ENCODE measurements around the gene PIGC. TPM values are rescaled to one million over a fixed set of nuclear protein-coding genes. Genes with fewer than 3 reads are reported as not detected.
A peak's percentile ranks its signal among the peaks of the same experiment; 100 is the strongest.

The PIGC gene
- total RNA-seq, 4 donors from 2014 or later, result 23.3 to 26.3 (median 25.8) TPM

DNA sequence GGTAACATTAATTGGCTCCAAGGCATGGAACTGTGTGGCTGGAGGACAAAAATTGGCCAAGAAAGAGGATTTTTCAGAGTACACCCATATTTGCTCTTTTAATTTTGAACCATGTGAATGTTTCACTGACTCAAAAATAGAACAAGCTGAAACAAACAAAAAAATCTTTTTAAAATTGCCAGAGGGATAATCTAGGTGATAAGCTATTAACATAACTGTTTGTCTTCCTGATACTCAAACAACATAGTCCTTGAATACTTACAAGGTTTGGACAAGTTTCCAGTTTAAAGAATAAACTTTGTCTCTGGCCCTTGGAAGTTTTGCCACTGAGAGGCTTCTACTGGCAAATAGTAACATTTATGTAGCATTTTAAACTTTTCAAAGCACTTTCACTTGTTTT lies 30.0 kb upstream of the PIGC start:
- TF ChIP-seq EP300 (IDR thresholded peaks at IDR 0.05), result no peak
- no peak for TF ChIP-seq POLR2A (IDR thresholded peaks at IDR 0.05)
- TF ChIP-seq POLR2AphosphoS5 (IDR thresholded peaks at IDR 0.05), result no peak
- TF ChIP-seq, protein P1, sequence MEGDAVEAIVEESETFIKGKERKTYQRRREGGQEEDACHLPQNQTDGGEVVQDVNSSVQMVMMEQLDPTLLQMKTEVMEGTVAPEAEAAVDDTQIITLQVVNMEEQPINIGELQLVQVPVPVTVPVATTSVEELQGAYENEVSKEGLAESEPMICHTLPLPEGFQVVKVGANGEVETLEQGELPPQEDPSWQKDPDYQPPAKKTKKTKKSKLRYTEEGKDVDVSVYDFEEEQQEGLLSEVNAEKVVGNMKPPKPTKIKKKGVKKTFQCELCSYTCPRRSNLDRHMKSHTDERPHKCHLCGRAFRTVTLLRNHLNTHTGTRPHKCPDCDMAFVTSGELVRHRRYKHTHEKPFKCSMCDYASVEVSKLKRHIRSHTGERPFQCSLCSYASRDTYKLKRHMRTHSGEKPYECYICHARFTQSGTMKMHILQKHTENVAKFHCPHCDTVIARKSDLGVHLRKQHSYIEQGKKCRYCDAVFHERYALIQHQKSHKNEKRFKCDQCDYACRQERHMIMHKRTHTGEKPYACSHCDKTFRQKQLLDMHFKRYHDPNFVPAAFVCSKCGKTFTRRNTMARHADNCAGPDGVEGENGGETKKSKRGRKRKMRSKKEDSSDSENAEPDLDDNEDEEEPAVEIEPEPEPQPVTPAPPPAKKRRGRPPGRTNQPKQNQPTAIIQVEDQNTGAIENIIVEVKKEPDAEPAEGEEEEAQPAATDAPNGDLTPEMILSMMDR (IDR thresholded peaks at IDR 0.05), result no peak
- Histone ChIP-seq H3K36me3 (no peaks in the 10 kb centered on the region), H3K27me3 (no peaks in the 10 kb centered on the region), H3K4me1 (peaks cover 0 to 10% (median 0%) of the 10 kb centered on the region in 3 donors), H3K9me3 (no peaks in the 10 kb centered on the region), H3K4me3 (no peak overlapping the region), H3K27ac (peak overlapping the region in 1 of 4 donors; percentile 32)
- ATAC-seq, result no peak

DNA sequence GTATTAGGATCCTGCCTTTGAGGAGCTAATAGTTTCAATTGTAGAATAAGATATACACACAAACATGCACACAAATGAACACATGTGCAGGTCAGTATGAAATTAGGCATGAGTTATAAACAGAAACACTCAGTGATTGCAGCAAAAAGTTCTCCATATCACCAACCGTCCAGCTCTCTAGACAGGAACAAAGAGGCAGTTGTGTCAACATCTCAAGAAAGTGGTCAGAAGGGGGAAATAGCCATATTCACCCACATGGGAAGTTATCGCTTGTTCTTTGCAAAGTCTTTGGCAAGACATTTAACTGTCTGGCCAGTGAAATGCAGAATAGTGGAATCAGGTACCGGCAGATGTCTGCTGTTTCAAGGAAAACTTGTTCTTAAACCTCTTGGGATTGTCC lies 29.4 kb upstream of the PIGC start:
- Histone ChIP-seq H3K9me3 (no peaks in the 10 kb centered on the region), H3K4me1 (peaks cover 0 to 10% (median 0%) of the 10 kb centered on the region in 3 donors), H3K27ac (peak overlapping the region in 1 of 4 donors; percentile 32), H3K27me3 (no peaks in the 10 kb centered on the region), H3K36me3 (no peaks in the 10 kb centered on the region), H3K4me3 (no peak overlapping the region)
- 52 to 55% methylated on average over 3 of the region's 3 CpGs for WGBS, 2 donors (ENCODE audit: low coverage in 1 of 2)
- no peak for TF ChIP-seq EP300 (IDR thresholded peaks at IDR 0.05)
- TF ChIP-seq, protein P1 (IDR thresholded peaks at IDR 0.05), result no peak
- no peak for TF ChIP-seq POLR2AphosphoS5 (IDR thresholded peaks at IDR 0.05)
- no peak for TF ChIP-seq POLR2A (IDR thresholded peaks at IDR 0.05)
- peak; percentile 41 for ATAC-seq

DNA sequence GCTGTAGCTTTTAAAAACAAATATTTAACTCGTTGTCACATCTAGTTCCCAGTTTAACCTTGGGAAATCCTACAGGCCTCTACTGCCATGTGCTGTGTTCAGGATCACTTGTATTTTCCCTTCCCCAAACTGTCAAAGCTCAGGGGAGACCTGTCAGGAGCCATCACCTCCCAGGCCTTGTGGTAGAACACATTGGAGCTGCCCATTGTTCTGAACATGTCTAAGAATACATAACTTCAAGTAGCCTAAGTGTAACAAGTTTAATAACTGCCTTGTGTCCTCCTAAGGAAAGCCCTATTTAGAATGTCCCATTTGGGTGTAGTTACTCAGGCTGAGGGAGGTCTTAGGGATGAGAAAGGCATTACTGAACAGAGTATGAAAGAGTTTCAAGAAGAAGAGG lies 28.6 kb upstream of the PIGC start:
- Histone ChIP-seq H3K27ac (no peak overlapping the region), H3K4me3 (no peak overlapping the region), H3K9me3 (no peaks in the 10 kb centered on the region), H3K36me3 (no peaks in the 10 kb centered on the region), H3K4me1 (peaks cover 0 to 10% (median 0%) of the 10 kb centered on the region in 3 donors), H3K27me3 (no peaks in the 10 kb centered on the region)
- TF ChIP-seq POLR2AphosphoS5 (IDR thresholded peaks at IDR 0.05) (no peak), POLR2A (IDR thresholded peaks at IDR 0.05) (no peak), EP300 (IDR thresholded peaks at IDR 0.05) (no peak)
- TF ChIP-seq, protein P1 (IDR thresholded peaks at IDR 0.05), result no peak
- no peak for ATAC-seq
- 78 to 79% methylated on average over 1 of the region's 1 CpG for WGBS, 2 donors (ENCODE audit: low coverage in 1 of 2)

DNA sequence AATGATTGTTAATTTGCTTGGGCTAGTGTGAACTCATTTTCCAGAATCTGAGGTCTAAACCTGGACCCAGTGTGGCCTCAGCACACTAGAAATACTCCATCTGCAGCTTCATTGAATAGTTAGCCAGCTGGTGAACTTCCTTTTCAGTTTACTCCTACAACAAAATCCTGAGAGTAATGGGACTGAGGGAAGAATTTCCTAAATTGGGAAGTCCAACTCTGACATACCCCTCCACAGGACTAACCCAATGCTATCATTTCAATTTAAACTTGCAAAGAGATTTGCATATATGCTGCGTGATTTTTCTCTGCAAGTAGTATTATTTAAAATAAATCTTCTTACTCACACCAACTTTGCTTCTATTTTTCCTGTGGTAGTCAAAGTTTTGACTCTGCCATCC lies 27.8 kb upstream of the PIGC start:
- no peak for TF ChIP-seq POLR2A (IDR thresholded peaks at IDR 0.05)
- no peak for TF ChIP-seq POLR2AphosphoS5 (IDR thresholded peaks at IDR 0.05)
- TF ChIP-seq, protein P1 (IDR thresholded peaks at IDR 0.05), result no peak
- no peak for TF ChIP-seq EP300 (IDR thresholded peaks at IDR 0.05)
- WGBS, 2 donors (ENCODE audit: low coverage in 1 of 2), result 90 to 94% methylated on average over 1 of the region's 1 CpG
- no peak for ATAC-seq
- H3K4me3 ChIP-seq, result no peak overlapping the region
- no peak overlapping the region for H3K27ac ChIP-seq
- no peaks in the 10 kb centered on the region for H3K27me3 ChIP-seq
- no peaks in the 10 kb centered on the region for H3K36me3 ChIP-seq
- peaks cover 0 to 10% (median 0%) of the 10 kb centered on the region in 3 donors for H3K4me1 ChIP-seq
- H3K9me3 ChIP-seq, result no peaks in the 10 kb centered on the region

DNA sequence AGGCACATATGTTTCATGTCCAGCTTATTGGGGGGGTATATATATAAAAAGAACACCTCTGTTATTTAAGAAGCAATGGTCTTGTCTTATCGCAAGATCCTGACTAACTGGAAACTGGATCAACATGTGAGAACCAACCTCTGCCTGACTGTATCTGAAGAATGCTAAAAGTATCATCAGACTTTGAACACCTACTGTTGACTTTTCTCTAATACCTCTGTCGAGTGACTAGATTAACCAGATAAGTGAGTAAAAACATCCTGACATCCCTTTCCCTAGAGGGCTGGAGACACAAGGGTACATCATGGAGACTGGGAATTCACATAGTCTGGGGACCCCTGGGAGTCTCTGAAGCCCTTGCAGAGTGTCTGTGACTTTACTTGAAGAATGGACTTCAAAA lies 26.3 kb upstream of the PIGC start:
- H3K27me3 ChIP-seq, result no peaks in the 10 kb centered on the region
- H3K36me3 ChIP-seq, result no peaks in the 10 kb centered on the region
- no peak for ATAC-seq
- no peak overlapping the region for H3K27ac ChIP-seq
- TF ChIP-seq EP300 (IDR thresholded peaks at IDR 0.05) (no peak), POLR2A (IDR thresholded peaks at IDR 0.05) (no peak), POLR2AphosphoS5 (IDR thresholded peaks at IDR 0.05) (no peak)
- TF ChIP-seq, protein P1 (IDR thresholded peaks at IDR 0.05), result no peak
- H3K4me1 ChIP-seq, result peaks cover 0 to 10% (median 0%) of the 10 kb centered on the region in 3 donors
- no peaks in the 10 kb centered on the region for H3K9me3 ChIP-seq
- WGBS, 2 donors (ENCODE audit: low coverage in 1 of 2), result 75 to 100% methylated on average over 1 to 2 of the region's 2 CpGs
- no peak overlapping the region for H3K4me3 ChIP-seq

Measured in gastroesophageal sphincter (tissue), 4 donors.